GM21360 (cell line): ENCODE data around the gene TBATA.

Experiments used
- ATAC-seq: cut with Tn5 transposase; IDR thresholded peaks from one replicate; pipeline ENCODE4 v1.9.1; 2021; ENCODE audit warnings: mild to moderate bottlenecking, moderate library complexity; ENCODE audit not compliant: unreplicated experiment

The TBATA gene

DNA sequence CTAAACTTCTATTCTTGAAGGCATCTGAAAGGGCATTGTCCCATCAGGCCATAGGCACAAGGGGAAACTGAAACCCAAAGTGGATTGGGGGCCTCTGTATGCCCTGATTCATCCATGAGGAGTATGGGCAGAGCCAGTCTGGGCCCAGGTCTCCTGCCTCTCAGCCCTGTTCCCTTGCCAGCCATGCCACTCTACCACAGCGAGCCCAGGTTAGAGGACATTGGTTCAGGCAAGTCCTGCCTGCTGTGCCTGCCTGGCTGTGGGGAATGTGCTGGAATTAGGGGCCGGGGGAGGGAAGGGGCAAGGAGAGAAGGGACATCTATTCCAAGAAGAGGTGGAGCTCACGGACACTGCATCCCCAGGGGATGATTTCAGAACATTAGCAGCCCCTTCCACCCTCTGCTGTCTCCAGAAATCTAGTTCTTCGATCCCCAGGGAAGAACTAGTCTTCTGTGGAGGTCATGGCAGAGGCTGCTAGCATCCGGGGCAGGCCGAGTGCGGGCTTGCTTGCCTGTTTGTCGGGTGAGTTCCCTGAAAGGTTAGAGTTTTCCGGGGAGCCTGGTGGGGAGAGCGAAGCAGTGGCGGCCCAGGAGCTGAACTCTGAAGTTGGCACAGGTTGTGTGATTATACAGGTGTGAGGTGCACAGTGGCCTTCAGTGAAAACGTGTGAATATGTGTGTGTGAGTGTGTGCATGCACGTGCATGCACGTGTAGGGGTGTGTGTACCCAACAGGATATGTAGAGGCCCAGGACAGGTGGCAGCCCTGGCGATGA, 37.8 kb downstream of the TBATA start:
- no peak for ATAC-seq

DNA sequence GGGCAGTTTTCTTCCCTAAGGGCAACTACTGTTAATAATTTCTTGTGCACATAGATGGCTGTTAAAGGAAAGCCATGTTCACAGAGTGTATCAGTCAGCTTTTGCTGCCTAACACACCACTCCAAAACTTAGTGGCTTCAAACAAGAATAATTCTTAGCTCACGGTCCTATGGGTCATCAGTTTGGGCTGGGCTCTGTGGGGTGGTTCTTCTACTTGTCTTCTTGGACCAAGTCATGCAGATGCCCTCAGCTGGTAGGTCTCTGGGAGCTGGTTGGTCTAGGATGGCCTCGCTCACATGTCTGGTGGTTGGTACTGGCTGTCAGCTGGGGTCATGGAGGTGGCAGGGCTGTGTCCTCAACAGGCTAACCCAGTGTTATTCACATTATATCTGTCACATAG, 39.6 kb downstream of the TBATA start:
- no peak for ATAC-seq

- ATAC-seq = no peak
These were observed 40.5 kb downstream of the TBATA start for GRCh38 chr10:70744617-70745143.

GRCh38 chr10:70743879-70744278, 41.3 kb downstream of the TBATA start:
- no peak for ATAC-seq

DNA sequence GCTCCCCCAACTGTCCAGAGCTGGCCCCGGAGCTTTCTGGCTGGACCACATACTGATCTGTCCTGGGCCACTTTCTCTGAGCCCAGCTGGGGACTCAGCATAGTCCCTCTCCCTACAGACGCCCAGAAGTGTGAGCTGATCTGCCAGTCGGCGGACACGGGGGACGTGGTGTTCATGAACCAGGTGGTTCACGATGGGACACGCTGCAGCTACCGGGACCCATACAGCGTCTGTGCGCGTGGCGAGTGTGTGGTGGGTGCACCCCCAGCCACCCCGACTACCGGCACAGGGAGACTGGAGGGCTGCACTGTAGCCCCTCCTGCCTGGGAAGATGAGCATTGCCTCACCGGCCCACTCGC, 41.8 kb downstream of the TBATA start:
- no peak for ATAC-seq

DNA sequence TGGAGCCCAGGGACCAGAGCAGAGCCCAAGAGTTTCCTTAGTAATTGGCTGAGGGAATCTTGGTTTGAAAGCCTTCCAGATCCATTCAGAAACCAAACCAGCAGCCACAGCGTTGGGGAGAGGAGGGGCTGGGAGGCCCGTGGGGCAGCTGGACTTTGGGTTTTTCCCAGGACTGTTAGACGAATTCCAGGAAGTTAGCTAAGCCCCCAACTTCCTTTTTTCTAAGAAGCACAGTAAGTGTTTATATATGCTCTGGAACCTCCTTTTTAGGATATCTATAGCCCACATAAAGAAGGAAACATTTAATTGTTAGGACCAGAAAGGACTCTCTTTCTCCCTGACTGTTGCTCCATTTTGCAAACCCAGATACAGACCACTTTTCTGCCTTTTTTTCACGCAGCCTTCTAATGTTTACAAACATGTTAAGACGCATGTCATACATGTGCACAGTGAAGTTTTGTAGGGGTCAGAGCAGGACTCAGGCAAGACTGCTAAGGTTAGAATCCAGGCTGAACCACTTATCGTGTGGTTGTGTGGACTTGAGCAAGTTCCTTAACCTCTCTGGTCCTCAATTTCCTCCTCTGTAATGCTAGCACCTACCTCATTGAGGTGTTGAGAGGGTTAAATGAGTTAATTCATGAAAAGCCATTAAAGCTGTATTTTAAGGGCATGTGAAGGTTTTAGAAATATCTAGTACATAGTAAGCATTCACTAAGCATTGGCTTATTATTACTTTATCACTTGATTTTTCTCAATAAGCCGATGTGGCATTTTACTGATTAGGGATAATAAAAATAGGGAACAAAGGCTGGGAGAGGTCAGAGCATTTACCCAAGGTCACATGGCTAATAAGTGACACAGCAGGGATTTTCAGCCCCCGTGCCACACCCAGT, 42.4 kb downstream of the TBATA start:
- ATAC-seq = no peak

DNA sequence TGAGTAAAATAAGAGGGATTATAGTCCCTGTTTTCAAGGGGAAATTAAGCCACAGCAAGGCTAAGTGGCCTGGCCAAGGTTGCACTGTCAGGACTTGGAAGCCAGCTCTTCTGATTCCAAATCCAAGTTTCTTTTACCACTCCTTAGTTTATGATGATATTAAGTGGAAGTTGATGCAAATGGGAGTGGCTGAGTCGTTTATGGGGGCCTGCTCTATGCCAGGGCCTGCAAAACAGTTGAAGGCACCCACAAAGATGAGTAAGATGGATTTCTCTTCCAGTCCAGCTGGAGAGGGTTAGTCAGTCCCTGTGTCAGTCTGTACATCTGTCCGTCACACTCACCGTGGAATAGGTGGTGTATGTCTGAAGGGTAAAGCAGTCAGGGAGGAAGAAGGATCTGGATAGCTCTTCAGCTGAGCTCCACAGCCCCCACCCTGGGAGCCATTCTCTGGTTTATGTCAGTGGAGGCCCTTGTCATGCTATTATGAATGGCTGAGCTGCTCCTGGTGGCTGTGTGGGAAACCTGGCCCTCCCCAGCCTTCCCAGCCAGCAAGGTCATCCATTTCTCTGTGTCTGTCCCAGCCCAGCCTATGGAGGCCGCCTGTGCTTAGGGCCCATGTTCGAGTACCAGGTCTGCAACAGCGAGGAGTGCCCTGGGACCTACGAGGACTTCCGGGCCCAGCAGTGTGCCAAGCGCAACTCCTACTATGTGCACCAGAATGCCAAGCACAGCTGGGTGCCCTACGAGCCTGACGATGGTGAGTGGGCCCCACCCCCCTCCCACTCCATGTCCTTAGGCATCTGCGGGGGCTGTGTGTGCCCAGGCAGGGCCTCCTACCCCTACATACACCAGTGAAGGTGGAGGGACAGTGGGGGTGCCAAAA, 44.5 kb downstream of the TBATA start:
- no peak for ATAC-seq

DNA sequence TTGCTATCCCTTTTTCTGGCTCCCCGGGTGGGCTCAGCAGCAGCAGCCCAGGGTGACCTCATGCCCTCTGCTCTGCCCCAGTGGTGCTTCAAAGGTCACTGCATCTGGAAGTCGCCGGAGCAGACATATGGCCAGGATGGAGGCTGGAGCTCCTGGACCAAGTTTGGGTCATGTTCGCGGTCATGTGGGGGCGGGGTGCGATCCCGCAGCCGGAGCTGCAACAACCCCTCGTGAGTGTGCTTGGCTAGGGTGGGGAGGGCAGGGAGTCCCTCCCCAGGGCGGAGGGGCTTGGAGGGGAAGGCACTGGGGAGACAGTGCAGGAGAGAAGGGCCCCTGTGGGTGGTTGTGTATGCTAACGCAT, 46.4 kb downstream of the TBATA start:
- ATAC-seq = no peak

DNA sequence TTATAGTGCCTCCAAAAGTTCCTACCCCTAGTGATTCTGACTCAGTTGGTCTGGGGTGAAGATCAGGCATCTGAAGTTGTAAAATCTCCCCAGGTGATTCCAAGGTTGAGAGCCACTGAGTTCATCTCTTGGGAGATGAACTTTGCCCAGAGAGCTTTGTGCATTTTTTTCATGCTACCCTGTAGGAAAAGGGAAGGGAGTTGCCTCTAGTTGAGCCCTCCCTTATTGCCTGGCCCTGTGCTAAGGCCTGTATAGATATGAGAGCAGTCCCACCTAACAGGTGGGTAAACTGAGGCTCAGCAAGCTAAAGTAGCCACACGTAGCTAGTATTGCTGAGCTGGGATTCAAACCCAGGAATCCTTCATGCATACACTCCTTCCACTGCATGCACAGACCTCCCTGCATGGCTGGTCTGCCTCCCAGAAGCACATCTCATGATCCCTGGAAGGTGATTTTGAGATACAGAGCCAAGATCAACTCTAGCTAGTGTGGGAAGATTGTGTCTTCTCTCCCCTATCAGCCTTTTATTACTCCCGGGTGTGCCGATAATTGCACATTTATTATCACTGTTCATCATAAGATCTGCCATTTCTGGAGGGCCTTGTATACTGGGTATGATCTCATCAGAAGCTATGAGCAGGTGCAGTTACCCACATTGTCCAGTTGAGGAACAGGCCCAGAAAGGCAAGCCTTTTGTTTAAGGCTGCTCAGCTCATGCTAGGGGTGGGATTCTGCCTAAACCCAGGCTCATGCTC, 47.0 kb downstream of the TBATA start:
- ATAC-seq = no peak

DNA sequence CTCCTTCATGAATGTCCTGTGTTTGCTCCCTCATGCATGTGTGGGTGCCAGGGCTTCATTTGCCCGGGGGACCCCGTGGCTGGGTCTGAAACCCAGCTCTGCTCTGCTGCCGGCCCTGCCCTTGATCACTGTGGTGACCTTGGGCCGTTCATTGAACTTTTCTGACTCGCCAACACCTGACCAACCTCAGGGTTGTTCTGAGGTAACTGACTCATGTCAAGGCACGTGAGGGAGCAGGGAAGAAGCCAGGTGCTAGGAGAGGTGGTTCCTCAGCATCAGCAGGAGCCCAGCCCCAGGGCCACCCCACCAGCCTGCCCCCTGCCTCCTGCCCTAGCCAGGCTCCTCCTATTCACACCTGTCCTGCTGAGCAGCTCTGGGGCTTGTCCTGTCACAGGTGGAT, 47.9 kb downstream of the TBATA start:
- ATAC-seq = no peak

GRCh38 chr10:70736525-70736924, 48.7 kb downstream of the TBATA start:
- ATAC-seq = no peak

- no peak for ATAC-seq
These were observed 50.0 kb downstream of the TBATA start for GRCh38 chr10:70735161-70735560.

- no peak for ATAC-seq
These were observed 52.1 kb downstream of the TBATA start for GRCh38 chr10:70733051-70733450.

- no peak for ATAC-seq
These were observed 52.6 kb downstream of the TBATA start for GRCh38 chr10:70732569-70732968.

- no peak for ATAC-seq
These were observed 54.2 kb downstream of the TBATA start for GRCh38 chr10:70730955-70731354.

GRCh38 chr10:70729763-70730357, 55.3 kb downstream of the TBATA start:
- no peak for ATAC-seq

DNA sequence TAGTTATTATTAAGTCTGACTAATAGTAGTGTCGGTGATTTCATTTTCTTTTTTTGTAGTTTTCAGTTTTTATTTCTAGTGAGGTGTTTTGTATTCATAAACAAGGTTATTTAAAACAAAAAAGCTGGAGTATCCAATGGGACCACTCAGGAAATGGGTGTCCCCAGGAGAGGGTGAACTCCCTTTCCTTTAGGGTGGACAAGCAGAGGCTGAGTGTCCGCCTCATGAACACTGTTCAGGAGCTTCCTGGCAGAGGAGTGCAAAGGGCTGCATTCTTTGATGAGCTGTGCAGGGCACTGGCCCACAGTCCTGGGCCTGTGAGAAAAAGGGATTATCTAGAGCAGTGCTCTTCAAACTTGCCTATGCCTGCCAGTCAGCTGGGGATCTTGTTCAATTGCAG, 56.8 kb downstream of the TBATA start:
- no peak for ATAC-seq

DNA sequence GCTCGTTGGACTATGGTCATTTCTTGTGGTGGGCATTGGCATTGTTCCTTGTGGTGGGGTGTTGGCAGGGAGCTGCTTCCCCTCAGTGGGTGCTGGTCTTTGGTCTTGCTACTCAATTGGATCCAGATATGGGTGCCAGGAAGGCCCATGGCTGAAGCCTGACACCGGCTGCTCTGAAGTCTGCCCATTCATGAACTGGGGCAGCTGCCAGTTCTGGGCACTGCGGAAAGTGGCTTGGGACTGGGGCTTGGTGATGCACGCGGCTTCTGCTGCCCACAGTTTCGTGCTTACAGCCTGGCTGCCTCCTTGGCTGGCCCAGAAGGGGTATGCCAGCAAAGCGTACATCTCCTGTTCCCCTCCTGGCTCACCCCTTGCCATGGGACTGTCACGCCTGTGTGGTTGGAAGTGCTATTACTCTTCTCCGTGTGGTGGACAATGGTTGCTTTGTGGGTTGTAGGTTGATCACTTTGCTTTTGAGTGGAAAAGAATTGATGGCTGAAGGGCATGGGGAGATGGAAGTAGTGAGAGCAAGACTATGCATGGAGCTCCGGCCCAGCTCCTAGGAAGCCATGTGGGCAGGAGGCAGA, 58.2 kb downstream of the TBATA start:
- no peak for ATAC-seq

GRCh38 chr10:70723771-70724170, 61.4 kb downstream of the TBATA start:
- no peak for ATAC-seq
